ENCODE data around the gene GCH1.
"Not testable (repeated sequence)": the region's sequence is repeated elsewhere in the genome, so short reads cannot be mapped to it uniquely, and the experiment has no call there.

Gene GCH1

GRCh38 chr14:54927551-54927950 is 24.9 kb upstream of the GCH1 start:
- Histone ChIP-seq H3K27ac (ENCODE audit: insufficient read depth in 1 of 2, low read depth in 1 of 2, low read length in 2 of 2, poor library complexity in 1 of 2, severe bottlenecking in 2 of 2) (no peak overlapping the region), H3K9me3 (ENCODE audit: control extremely low read depth in 1 of 5, control insufficient read depth in 4 of 5, insufficient read depth in 2 of 5, low read depth in 1 of 5, low read length in 4 of 5) (no peaks in the 10 kb centered on the region), H3K27me3 (replicated peaks in 2 of 5; ENCODE audit: control insufficient read depth in 4 of 5, insufficient read depth in 5 of 5, low read length in 4 of 5) (no peaks in the 10 kb centered on the region), H3K4me3 (ENCODE audit: control insufficient read depth in 1 of 7, extremely low read depth in 1 of 7, insufficient read depth in 4 of 7, low read depth in 2 of 7, low read length in 6 of 7) (no peak overlapping the region), H3K36me3 (ENCODE audit: control insufficient read depth in 4 of 4, insufficient read depth in 4 of 4, low read length in 3 of 4) (no peaks in the 10 kb centered on the region), H3K4me1 (ENCODE audit: control extremely low read depth in 1 of 4, control insufficient read depth in 4 of 4, insufficient read depth in 4 of 4, low read length in 3 of 4) (no peaks in the 10 kb centered on the region)
- DNase-seq, result no peak
- CTCF ChIA-PET, result no interaction called here
- POLR2A ChIA-PET, result no interaction called here
- WGBS (ENCODE audit: insufficient coverage), result no CpG with 5 or more reads among the region's 1 CpG

GRCh38 chr14:54926570-54926969 is 23.9 kb upstream of the GCH1 start:
- DNase-seq; POLR2A ChIA-PET; CTCF ChIA-PET; H3K4me1 ChIP-seq (ENCODE audit: control extremely low read depth in 1 of 4, control insufficient read depth in 4 of 4, insufficient read depth in 4 of 4, low read length in 3 of 4); H3K36me3 ChIP-seq (ENCODE audit: control insufficient read depth in 4 of 4, insufficient read depth in 4 of 4, low read length in 3 of 4); H3K27ac ChIP-seq (ENCODE audit: insufficient read depth in 1 of 2, low read depth in 1 of 2, low read length in 2 of 2, poor library complexity in 1 of 2, severe bottlenecking in 2 of 2); H3K4me3 ChIP-seq (ENCODE audit: control insufficient read depth in 1 of 7, extremely low read depth in 1 of 7, insufficient read depth in 4 of 7, low read depth in 2 of 7, low read length in 6 of 7); H3K27me3 ChIP-seq (replicated peaks in 2 of 5; ENCODE audit: control insufficient read depth in 4 of 5, insufficient read depth in 5 of 5, low read length in 4 of 5); H3K9me3 ChIP-seq (ENCODE audit: control extremely low read depth in 1 of 5, control insufficient read depth in 4 of 5, insufficient read depth in 2 of 5, low read depth in 1 of 5, low read length in 4 of 5): not testable (repeated sequence)
- 100% methylated on average over 1 of the region's 5 CpGs for WGBS (ENCODE audit: insufficient coverage)

- no peaks in the 10 kb centered on the region for H3K4me1 ChIP-seq (ENCODE audit: control extremely low read depth in 1 of 4, control insufficient read depth in 4 of 4, insufficient read depth in 4 of 4, low read length in 3 of 4)
- ChIA-PET CTCF (interaction anchor here (0.5 to 1.5 kb wide), 2 partner anchors 43 to 67 kb away, joined by 3 read pairs; no protein-coding TSS in a partner anchor), POLR2A (no interaction called here)
- H3K9me3 ChIP-seq (ENCODE audit: control extremely low read depth in 1 of 5, control insufficient read depth in 4 of 5, insufficient read depth in 2 of 5, low read depth in 1 of 5, low read length in 4 of 5), result no peaks in the 10 kb centered on the region
- no peaks in the 10 kb centered on the region for H3K27me3 ChIP-seq (replicated peaks in 2 of 5; ENCODE audit: control insufficient read depth in 4 of 5, insufficient read depth in 5 of 5, low read length in 4 of 5)
- H3K27ac ChIP-seq (ENCODE audit: insufficient read depth in 1 of 2, low read depth in 1 of 2, low read length in 2 of 2, poor library complexity in 1 of 2, severe bottlenecking in 2 of 2), result no peak overlapping the region
- DNase-seq, result no peak
- no peak overlapping the region for H3K4me3 ChIP-seq (ENCODE audit: control insufficient read depth in 1 of 7, extremely low read depth in 1 of 7, insufficient read depth in 4 of 7, low read depth in 2 of 7, low read length in 6 of 7)
- WGBS (ENCODE audit: insufficient coverage), result 89% methylated on average over 3 of the region's 3 CpGs
- no peaks in the 10 kb centered on the region for H3K36me3 ChIP-seq (ENCODE audit: control insufficient read depth in 4 of 4, insufficient read depth in 4 of 4, low read length in 3 of 4)
Measured at GRCh38 chr14:54922598-54922997, 20.0 kb upstream of the GCH1 start.

- Histone ChIP-seq H3K27ac (ENCODE audit: insufficient read depth in 1 of 2, low read depth in 1 of 2, low read length in 2 of 2, poor library complexity in 1 of 2, severe bottlenecking in 2 of 2) (no peak overlapping the region), H3K4me1 (ENCODE audit: control extremely low read depth in 1 of 4, control insufficient read depth in 4 of 4, insufficient read depth in 4 of 4, low read length in 3 of 4) (no peaks in the 10 kb centered on the region), H3K9me3 (ENCODE audit: control extremely low read depth in 1 of 5, control insufficient read depth in 4 of 5, insufficient read depth in 2 of 5, low read depth in 1 of 5, low read length in 4 of 5) (no peaks in the 10 kb centered on the region), H3K4me3 (ENCODE audit: control insufficient read depth in 1 of 7, extremely low read depth in 1 of 7, insufficient read depth in 4 of 7, low read depth in 2 of 7, low read length in 6 of 7) (no peak overlapping the region), H3K27me3 (replicated peaks in 2 of 5; ENCODE audit: control insufficient read depth in 4 of 5, insufficient read depth in 5 of 5, low read length in 4 of 5) (no peaks in the 10 kb centered on the region), H3K36me3 (ENCODE audit: control insufficient read depth in 4 of 4, insufficient read depth in 4 of 4, low read length in 3 of 4) (no peaks in the 10 kb centered on the region)
- 88% methylated on average over 1 of the region's 1 CpG for WGBS (ENCODE audit: insufficient coverage)
- CTCF ChIA-PET, result no interaction called here
- no peak for DNase-seq
- POLR2A ChIA-PET, result interaction anchor here (0.6 kb wide), 1 partner anchor 163 kb away, joined by 3 read pairs; no protein-coding TSS in a partner anchor
Measured at GRCh38 chr14:54920052-54920451, 17.4 kb upstream of the GCH1 start.

GRCh38 chr14:54919330-54919729 is 16.7 kb upstream of the GCH1 start:
- no peak overlapping the region for H3K27ac ChIP-seq (ENCODE audit: insufficient read depth in 1 of 2, low read depth in 1 of 2, low read length in 2 of 2, poor library complexity in 1 of 2, severe bottlenecking in 2 of 2)
- H3K4me1 ChIP-seq (ENCODE audit: control extremely low read depth in 1 of 4, control insufficient read depth in 4 of 4, insufficient read depth in 4 of 4, low read length in 3 of 4), result no peaks in the 10 kb centered on the region
- ChIA-PET POLR2A (no interaction called here), CTCF (no interaction called here)
- no peak for DNase-seq
- H3K27me3 ChIP-seq (replicated peaks in 2 of 5; ENCODE audit: control insufficient read depth in 4 of 5, insufficient read depth in 5 of 5, low read length in 4 of 5), result no peaks in the 10 kb centered on the region
- no peak overlapping the region for H3K4me3 ChIP-seq (ENCODE audit: control insufficient read depth in 1 of 7, extremely low read depth in 1 of 7, insufficient read depth in 4 of 7, low read depth in 2 of 7, low read length in 6 of 7)
- no peaks in the 10 kb centered on the region for H3K36me3 ChIP-seq (ENCODE audit: control insufficient read depth in 4 of 4, insufficient read depth in 4 of 4, low read length in 3 of 4)
- H3K9me3 ChIP-seq (ENCODE audit: control extremely low read depth in 1 of 5, control insufficient read depth in 4 of 5, insufficient read depth in 2 of 5, low read depth in 1 of 5, low read length in 4 of 5), result no peaks in the 10 kb centered on the region

GRCh38 chr14:54918427-54918826 is 15.8 kb upstream of the GCH1 start:
- no peak for DNase-seq
- H3K36me3 ChIP-seq (ENCODE audit: control insufficient read depth in 4 of 4, insufficient read depth in 4 of 4, low read length in 3 of 4), result no peaks in the 10 kb centered on the region
- no peak overlapping the region for H3K4me3 ChIP-seq (ENCODE audit: control insufficient read depth in 1 of 7, extremely low read depth in 1 of 7, insufficient read depth in 4 of 7, low read depth in 2 of 7, low read length in 6 of 7)
- ChIA-PET CTCF (interaction anchor here (0.6 to 0.9 kb wide), 2 partner anchors 15 to 60 kb away, joined by 3 to 4 read pairs; partner anchors contain the start of gene GCH1), POLR2A (no interaction called here)
- no peaks in the 10 kb centered on the region for H3K4me1 ChIP-seq (ENCODE audit: control extremely low read depth in 1 of 4, control insufficient read depth in 4 of 4, insufficient read depth in 4 of 4, low read length in 3 of 4)
- 97% methylated on average over 4 of the region's 5 CpGs for WGBS (ENCODE audit: insufficient coverage)
- H3K9me3 ChIP-seq (ENCODE audit: control extremely low read depth in 1 of 5, control insufficient read depth in 4 of 5, insufficient read depth in 2 of 5, low read depth in 1 of 5, low read length in 4 of 5), result no peaks in the 10 kb centered on the region
- no peak overlapping the region for H3K27ac ChIP-seq (ENCODE audit: insufficient read depth in 1 of 2, low read depth in 1 of 2, low read length in 2 of 2, poor library complexity in 1 of 2, severe bottlenecking in 2 of 2)
- H3K27me3 ChIP-seq (replicated peaks in 2 of 5; ENCODE audit: control insufficient read depth in 4 of 5, insufficient read depth in 5 of 5, low read length in 4 of 5), result no peaks in the 10 kb centered on the region

- POLR2A ChIA-PET, result no interaction called here
- no peak for DNase-seq
- no peaks in the 10 kb centered on the region for H3K4me1 ChIP-seq (ENCODE audit: control extremely low read depth in 1 of 4, control insufficient read depth in 4 of 4, insufficient read depth in 4 of 4, low read length in 3 of 4)
- CTCF ChIA-PET, result no interaction called here
- WGBS (ENCODE audit: insufficient coverage), result no CpG with 5 or more reads among the region's 1 CpG
- H3K4me3 ChIP-seq (ENCODE audit: control insufficient read depth in 1 of 7, extremely low read depth in 1 of 7, insufficient read depth in 4 of 7, low read depth in 2 of 7, low read length in 6 of 7), result no peak overlapping the region
- H3K36me3 ChIP-seq (ENCODE audit: control insufficient read depth in 4 of 4, insufficient read depth in 4 of 4, low read length in 3 of 4), result no peaks in the 10 kb centered on the region
- no peaks in the 10 kb centered on the region for H3K27me3 ChIP-seq (replicated peaks in 2 of 5; ENCODE audit: control insufficient read depth in 4 of 5, insufficient read depth in 5 of 5, low read length in 4 of 5)
- no peak overlapping the region for H3K27ac ChIP-seq (ENCODE audit: insufficient read depth in 1 of 2, low read depth in 1 of 2, low read length in 2 of 2, poor library complexity in 1 of 2, severe bottlenecking in 2 of 2)
- no peaks in the 10 kb centered on the region for H3K9me3 ChIP-seq (ENCODE audit: control extremely low read depth in 1 of 5, control insufficient read depth in 4 of 5, insufficient read depth in 2 of 5, low read depth in 1 of 5, low read length in 4 of 5)
Measured at GRCh38 chr14:54916101-54916500, 13.5 kb upstream of the GCH1 start.
